Measurements from ENCODE around the gene MYO1C. TPM values are rescaled to one million over a fixed set of nuclear protein-coding genes. Genes with fewer than 3 reads are reported as not detected.
A peak's percentile ranks its signal among the peaks of the same experiment; 100 is the strongest.

The MYO1C gene
- total and polyA plus RNA-seq, 9 of the 15 experiments (the other 6 are each of a cell fraction or from before 2014, with no cell fraction given), result 0.46 to 32.5 (median 11.6) TPM

GRCh38 chr17:1492249-1493206 is at the start of gene MYO1C (continued):
- TF ChIP-seq STAT6 (CRISPR knock-in tag; IDR thresholded peaks at IDR 0.05) (no peak), MAFK (IDR thresholded peaks at IDR 0.05; ENCODE audit: low read length) (no peak), TFAM (CRISPR knock-in tag; conservative IDR thresholded peaks at IDR 0.05) (no peak), ZNF133 (CRISPR knock-in tag; IDR thresholded peaks at IDR 0.05) (no peak), ZFP91 (CRISPR knock-in tag; IDR thresholded peaks at IDR 0.05) (no peak), E2F5 (CRISPR knock-in tag; IDR thresholded peaks at IDR 0.05) (no peak), WHSC1 (IDR thresholded peaks at IDR 0.05; ENCODE audit: low read length) (no peak), HOXB6 (CRISPR knock-in tag; IDR thresholded peaks at IDR 0.05; ENCODE audit: borderline replicate concordance) (no peak), RB1 (IDR thresholded peaks at IDR 0.05; ENCODE audit: low read depth) (no peak), ZNF507 (tag; conservative IDR thresholded peaks at IDR 0.05) (no peak), FOXM1 (IDR thresholded peaks at IDR 0.05; ENCODE audit: low read depth) (no peak), FOXM1 (CRISPR knock-in tag; IDR thresholded peaks at IDR 0.05; ENCODE audit: low read depth) (no peak), ASH1L (IDR thresholded peaks at IDR 0.05; ENCODE audit: borderline replicate concordance, low read depth, partially characterized antibody) (no peak), PYGO2 (tag; IDR thresholded peaks at IDR 0.05) (no peak), KDM1A (IDR thresholded peaks at IDR 0.05) (no peak), FOXA1 (IDR thresholded peaks at IDR 0.05; ENCODE audit: borderline replicate concordance) (no peak), SETDB1 (IDR thresholded peaks at IDR 0.05; ENCODE audit: low read length) (no peak), CSDE1 (IDR thresholded peaks at IDR 0.05) (no peak), ATF3 (IDR thresholded peaks at IDR 0.05) (no peak), ATF3 (CRISPR knock-in tag; conservative IDR thresholded peaks at IDR 0.05) (no peak), MAFG (tag; conservative IDR thresholded peaks at IDR 0.05) (no peak), TRIM28 (IDR thresholded peaks at IDR 0.05) (no peak), POLR2G (IDR thresholded peaks at IDR 0.05; ENCODE audit: low read depth, low read length) (peak; percentile 25; the same call in 1 of the 2 replicates), ZNF444 (CRISPR knock-in tag; IDR thresholded peaks at IDR 0.05) (no peak), KLF10 (CRISPR knock-in tag; IDR thresholded peaks at IDR 0.05) (no peak)
